Measurements from ENCODE around the gene ACSM5. TPM values are rescaled to one million over a fixed set of nuclear protein-coding genes. Genes with fewer than 3 reads are reported as not detected.

Gene ACSM5
- 4.5 TPM for total RNA-seq
- long read RNA-seq, transcript ACSM5-201 (14 exons, 2,796 nt) = major isoform, 6 of 11 reads
- long read RNA-seq, partial matches to known transcripts = 0 of 11 reads
- long read RNA-seq, other reads (novel, unspliced or antisense) = 3 of 11 reads

DNA sequence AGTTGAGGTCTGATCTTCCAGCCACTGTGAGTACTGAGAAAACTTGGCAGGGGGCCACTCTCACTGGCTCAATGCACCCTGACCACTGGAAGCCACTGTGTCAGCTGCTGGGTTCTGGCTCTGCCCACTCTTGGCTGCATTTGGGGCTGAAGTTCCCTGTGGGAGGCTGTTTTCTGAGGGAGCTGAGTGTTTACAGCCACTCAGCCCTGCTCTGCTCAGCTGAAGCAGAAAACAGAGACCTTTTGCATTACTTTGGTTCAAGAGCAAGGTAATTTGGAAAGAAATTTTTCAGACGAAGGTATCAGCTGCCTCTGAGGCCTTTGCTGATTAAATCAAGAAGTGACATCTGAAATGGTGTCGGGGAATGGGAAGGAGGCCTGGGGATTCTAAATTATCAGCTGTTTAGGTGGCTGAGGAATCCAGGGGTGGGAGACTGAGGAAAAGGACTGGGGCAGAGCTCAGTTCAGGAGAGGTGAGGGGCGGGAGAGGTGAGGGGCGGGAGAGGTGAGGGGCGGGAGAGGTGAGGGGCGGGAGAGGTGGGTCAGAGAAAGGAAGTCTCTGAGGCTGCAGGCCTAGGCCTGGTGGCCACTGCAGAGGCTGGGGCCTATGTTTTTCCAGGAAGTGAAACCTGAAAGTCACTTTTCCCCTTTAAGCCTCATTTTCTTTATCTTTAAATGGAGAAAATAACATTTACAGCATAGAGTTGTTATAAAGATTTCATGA lies at the start of gene ACSM5:
Gene ACSM5, plus strand, starts transcription at position 137 of the 723 bp plus-strand sequence. CDS start 1,951 bp downstream, outside the sequence.
- DNase-seq = no peak
- Histone ChIP-seq H3K4me3 (no peak within 1 kb of the TSS), H3K9me3 (no peaks in the 10 kb centered on the region), H3K4me1 (no peaks in the 10 kb centered on the region), H3K27me3 (no peaks in the 10 kb centered on the region), H3K27ac (no peak within 1 kb of the TSS), H3K36me3 (no peaks in the 10 kb centered on the region)
- TF ChIP-seq, protein P1, sequence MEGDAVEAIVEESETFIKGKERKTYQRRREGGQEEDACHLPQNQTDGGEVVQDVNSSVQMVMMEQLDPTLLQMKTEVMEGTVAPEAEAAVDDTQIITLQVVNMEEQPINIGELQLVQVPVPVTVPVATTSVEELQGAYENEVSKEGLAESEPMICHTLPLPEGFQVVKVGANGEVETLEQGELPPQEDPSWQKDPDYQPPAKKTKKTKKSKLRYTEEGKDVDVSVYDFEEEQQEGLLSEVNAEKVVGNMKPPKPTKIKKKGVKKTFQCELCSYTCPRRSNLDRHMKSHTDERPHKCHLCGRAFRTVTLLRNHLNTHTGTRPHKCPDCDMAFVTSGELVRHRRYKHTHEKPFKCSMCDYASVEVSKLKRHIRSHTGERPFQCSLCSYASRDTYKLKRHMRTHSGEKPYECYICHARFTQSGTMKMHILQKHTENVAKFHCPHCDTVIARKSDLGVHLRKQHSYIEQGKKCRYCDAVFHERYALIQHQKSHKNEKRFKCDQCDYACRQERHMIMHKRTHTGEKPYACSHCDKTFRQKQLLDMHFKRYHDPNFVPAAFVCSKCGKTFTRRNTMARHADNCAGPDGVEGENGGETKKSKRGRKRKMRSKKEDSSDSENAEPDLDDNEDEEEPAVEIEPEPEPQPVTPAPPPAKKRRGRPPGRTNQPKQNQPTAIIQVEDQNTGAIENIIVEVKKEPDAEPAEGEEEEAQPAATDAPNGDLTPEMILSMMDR (IDR thresholded peaks at IDR 0.05) = no peak
- ATAC-seq = peak; percentile 60
- intact Hi-C loops (cut with DNase I) = no loop called here

DNA sequence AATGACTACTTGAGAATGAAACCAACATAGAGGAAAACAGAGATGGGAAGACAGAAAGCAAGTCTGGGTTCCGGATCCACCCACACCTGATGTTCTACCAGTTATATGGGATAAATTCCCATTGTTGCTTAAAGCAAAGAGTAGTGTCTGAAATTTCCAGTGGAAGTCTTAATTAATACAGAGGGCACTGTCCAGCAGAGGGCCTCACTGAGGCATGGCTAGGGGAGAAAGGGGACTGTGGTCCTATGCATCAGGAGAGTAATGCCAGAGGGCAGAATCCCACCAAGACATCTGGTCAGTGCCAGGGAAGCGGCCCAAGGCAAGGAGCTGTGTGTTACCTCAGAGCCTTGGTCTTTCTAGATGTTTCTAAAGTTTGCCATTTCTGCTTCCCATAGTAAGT lies 49.3 kb upstream of the ACSM5 start:
- H3K9me3 ChIP-seq = no peaks in the 10 kb centered on the region
- no peak overlapping the region for H3K27ac ChIP-seq
- H3K4me1 ChIP-seq = no peaks in the 10 kb centered on the region
- DNase-seq (no peak), ATAC-seq (no peak)
- no peak overlapping the region for H3K4me3 ChIP-seq
- H3K36me3 ChIP-seq = no peaks in the 10 kb centered on the region
- peaks cover 6% of the 10 kb centered on the region for H3K27me3 ChIP-seq
- intact Hi-C loops (cut with DNase I) = no loop called here
- TF ChIP-seq, protein P1 (IDR thresholded peaks at IDR 0.05) = peak; percentile 18

- DNase-seq = no peak
- TF ChIP-seq, protein P1 (IDR thresholded peaks at IDR 0.05) = no peak
- no peaks in the 10 kb centered on the region for H3K4me1 ChIP-seq
- H3K27ac ChIP-seq = no peak overlapping the region
- no peaks in the 10 kb centered on the region for H3K36me3 ChIP-seq
- no peaks in the 10 kb centered on the region for H3K9me3 ChIP-seq
- H3K27me3 ChIP-seq = peaks cover under 1% of the 10 kb centered on the region
- intact Hi-C loops (cut with DNase I) = no loop called here
- no peak for ATAC-seq
- no peak overlapping the region for H3K4me3 ChIP-seq
Observed at GRCh38 chr16:20363191-20363590, 46.1 kb upstream of the ACSM5 start.

DNA sequence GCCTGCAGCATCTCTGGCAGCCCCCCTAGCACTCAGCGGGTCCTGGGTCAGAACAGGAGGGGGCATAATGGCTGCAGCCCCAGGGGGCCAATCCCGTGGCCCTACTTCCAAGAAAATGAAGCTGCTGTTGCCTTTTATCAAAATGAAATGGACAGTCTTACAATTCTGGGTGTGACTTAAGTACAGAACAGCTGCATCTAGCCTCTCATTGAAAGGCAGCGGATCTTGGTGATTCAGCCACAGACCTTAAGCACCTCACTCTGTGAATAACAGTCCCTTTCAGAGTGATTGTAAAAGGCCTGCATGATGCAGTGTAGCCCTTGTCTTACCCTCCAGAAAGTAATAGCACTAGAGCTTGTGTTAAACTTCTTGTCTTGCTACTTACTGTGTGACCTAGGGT lies 45.3 kb upstream of the ACSM5 start:
- TF ChIP-seq, protein P1 (IDR thresholded peaks at IDR 0.05) = no peak
- no peaks in the 10 kb centered on the region for H3K9me3 ChIP-seq
- H3K27ac ChIP-seq = no peak overlapping the region
- no peaks in the 10 kb centered on the region for H3K36me3 ChIP-seq
- no peak overlapping the region for H3K4me3 ChIP-seq
- no peak for DNase-seq
- ATAC-seq = no peak
- intact Hi-C loops (cut with DNase I) = no loop called here
- no peaks in the 10 kb centered on the region for H3K4me1 ChIP-seq
- H3K27me3 ChIP-seq = no peaks in the 10 kb centered on the region

- intact Hi-C loops (cut with DNase I) = no loop called here
- Histone ChIP-seq H3K36me3 (no peaks in the 10 kb centered on the region), H3K9me3 (no peaks in the 10 kb centered on the region), H3K4me3 (no peak overlapping the region), H3K27ac (no peak overlapping the region), H3K27me3 (no peaks in the 10 kb centered on the region), H3K4me1 (no peaks in the 10 kb centered on the region)
- ATAC-seq (no peak), DNase-seq (no peak)
- TF ChIP-seq, protein P1 (IDR thresholded peaks at IDR 0.05) = no peak
Observed at GRCh38 chr16:20369452-20370054, 39.8 kb upstream of the ACSM5 start.
